Right cardiac atrium (tissue), 5 donors: Measurements from ENCODE around the gene NPAS3. TPM values are rescaled to one million over a fixed set of nuclear protein-coding genes. Genes with fewer than 3 reads are reported as not detected.
A peak's percentile ranks its signal among the peaks of the same experiment; 100 is the strongest.

Experiments used
- ATAC-seq, 2 donors: fragments of 200-7000 bp; cut with Tn5 transposase; one replicate each; pipeline versions ENCODE4 v1.8.0 to v1.9.1; 2020; ENCODE audit warnings: moderate library complexity in 2 of 2, mild to moderate bottlenecking in 1 of 2
- DNase-seq, 3 donors: peaks; one replicate each; pipeline ENCODE4 v3.0.0-alpha.2; 2020
- H3K27ac ChIP-seq: one replicate; pipeline ENCODE4 v1.5.1; 2013; ENCODE audit warnings: mild to moderate bottlenecking, low read length, control low read depth, moderate library complexity
- H3K27me3 ChIP-seq: one replicate; pipeline ENCODE4 v1.6.1; 2013; ENCODE audit not compliant: control insufficient read depth, insufficient read depth
- H3K4me1 ChIP-seq: one replicate; pipeline ENCODE4 v1.6.1; 2013; ENCODE audit warnings: low read length; ENCODE audit not compliant: control insufficient read depth, insufficient read depth
- H3K4me3 ChIP-seq: one replicate; pipeline ENCODE4 v1.5.1; 2013; ENCODE audit warnings: low read length, control low read depth
- H3K9me3 ChIP-seq: one replicate; pipeline ENCODE4 v1.6.1; 2013; ENCODE audit warnings: low read length; ENCODE audit not compliant: control insufficient read depth
- WGBS: extraction: QIAGEN DNeasy Blood & Tissue Kit; methylation state at CpG from one replicate; pipeline ENCODE4 v1.1.7; 2013; 5-methylcytosine and 5-hydroxymethylcytosine counted together
- intact Hi-C, 4 donors: fragments of 100-400 bp; cut with DNase I; formaldehyde crosslinking; loops; one replicate each; pipeline versions ENCODE4 v1.11.0 to v1.14.0; 2022 to 2023
- polyA plus RNA-seq: library from polyadenylated mRNA; stranded (reverse); fragments of 200-250 nt; gene quantifications from one replicate; pipeline ENCODE4 v1.2.3, GENCODE V29; 2013
- total RNA-seq, 4 donors: library from RNA; stranded (reverse); fragmentation: NEBNext Ultra II Directional; extraction: Animal tissue kit (Norgen Biotek cat#: 25700); gene quantifications; one replicate each; pipeline ENCODE4 v1.2.1, GENCODE V29; 2021
- donor health status: healthy with polysubstance abuse.
- donor health status: DM: no; HTN: yes; CAD: no.
- donor health status: DM: no; HTN: no; CAD: no.
- donor health status: DM: no; HTN: yes; CAD: no; lungs with severe emphysema.
- donor health status: DM: yes; HTN: yes; CAD: no.

Gene NPAS3
- total and polyA plus RNA-seq, 5 donors: 0.48 to 5.7 (median 4.0) TPM

- H3K9me3 ChIP-seq: no peaks in the 10 kb centered on the region
- no peaks in the 10 kb centered on the region for H3K27me3 ChIP-seq
- DNase-seq: no peak
- 86% methylated on average over 4 of the region's 4 CpGs for WGBS
- no peak overlapping the region for H3K27ac ChIP-seq
- no peak overlapping the region for H3K4me3 ChIP-seq
- no peaks in the 10 kb centered on the region for H3K4me1 ChIP-seq
- no peak for ATAC-seq
- intact Hi-C loops: loop anchor here in 1 of 4 donors (5.0 kb wide), 1 partner anchor 105 kb away; no protein-coding TSS in a partner anchor
Measured at GRCh38 chr14:33686856-33687255, 748.2 kb downstream of the NPAS3 start.

GRCh38 chr14:33689680-33690079 is 751.0 kb downstream of the NPAS3 start:
- no peaks in the 10 kb centered on the region for H3K9me3 ChIP-seq
- H3K4me1 ChIP-seq: no peaks in the 10 kb centered on the region
- no peaks in the 10 kb centered on the region for H3K27me3 ChIP-seq
- no peak overlapping the region for H3K27ac ChIP-seq
- intact Hi-C loops: loop anchor here in 1 of 4 donors (5.0 kb wide), 1 partner anchor 103 kb away; no protein-coding TSS in a partner anchor
- WGBS: 87% methylated on average over 4 of the region's 4 CpGs
- ATAC-seq (no peak), DNase-seq (no peak)
- H3K4me3 ChIP-seq: no peak overlapping the region

GRCh38 chr14:33691907-33692306 is 753.2 kb downstream of the NPAS3 start:
- intact Hi-C loops: no loop called here
- 78% methylated on average over 4 of the region's 4 CpGs for WGBS

GRCh38 chr14:33692762-33693161 is 754.1 kb downstream of the NPAS3 start:
- H3K9me3 ChIP-seq: no peaks in the 10 kb centered on the region
- intact Hi-C loops: no loop called here
- no peaks in the 10 kb centered on the region for H3K4me1 ChIP-seq
- 40% methylated on average over 2 of the region's 2 CpGs for WGBS
- ATAC-seq (peak; percentile 53 to 59), DNase-seq (no peak)
- no peaks in the 10 kb centered on the region for H3K27me3 ChIP-seq
- no peak overlapping the region for H3K4me3 ChIP-seq
- H3K27ac ChIP-seq: no peak overlapping the region

More at GRCh38 chr14:33691907-33692306, 753.2 kb downstream of the NPAS3 start:
- ATAC-seq (no peak), DNase-seq (no peak)
- no peaks in the 10 kb centered on the region for H3K4me1 ChIP-seq
- H3K9me3 ChIP-seq: no peaks in the 10 kb centered on the region
- no peak overlapping the region for H3K27ac ChIP-seq
- H3K27me3 ChIP-seq: no peaks in the 10 kb centered on the region
- no peak overlapping the region for H3K4me3 ChIP-seq

- H3K9me3 ChIP-seq: no peaks in the 10 kb centered on the region
- 84% methylated on average over 4 of the region's 4 CpGs for whole genome bisulfite sequencing
- H3K27ac ChIP-seq: no peak overlapping the region
- no peak overlapping the region for H3K4me3 ChIP-seq
- DNase-seq: no peak
- no peak for ATAC-seq
- H3K4me1 ChIP-seq: no peaks in the 10 kb centered on the region
- H3K27me3 ChIP-seq: no peaks in the 10 kb centered on the region
- intact Hi-C loops: no loop called here
Measured at GRCh38 chr14:33693237-33693636, 754.6 kb downstream of the NPAS3 start.

DNA sequence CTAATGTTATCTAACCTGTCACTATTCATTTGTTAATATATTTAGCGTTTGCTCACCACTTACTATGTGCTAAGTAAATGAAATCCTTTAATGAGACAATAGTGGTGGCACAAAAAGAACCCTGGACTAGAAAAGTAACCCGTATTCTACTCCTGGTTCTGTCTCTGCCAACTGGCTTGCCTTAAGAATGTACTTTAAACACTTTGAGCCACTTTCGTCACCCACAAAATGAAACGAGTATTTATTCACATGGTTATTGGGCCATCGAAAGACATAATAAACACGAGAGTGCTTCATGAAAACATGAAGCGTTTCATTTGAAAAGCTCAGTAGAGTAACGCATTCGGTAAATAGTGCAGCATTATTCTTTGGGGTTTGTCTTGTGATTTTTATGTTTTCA is 757.5 kb downstream of the NPAS3 start:
- intact Hi-C loops: no loop called here
- ATAC-seq: no peak
- no peaks in the 10 kb centered on the region for H3K27me3 ChIP-seq
- no peak overlapping the region for H3K27ac ChIP-seq
- no peak for DNase-seq
- 94% methylated on average over 9 of the region's 9 CpGs for WGBS
- no peak overlapping the region for H3K4me3 ChIP-seq
- no peaks in the 10 kb centered on the region for H3K4me1 ChIP-seq
- H3K9me3 ChIP-seq: no peaks in the 10 kb centered on the region

DNA sequence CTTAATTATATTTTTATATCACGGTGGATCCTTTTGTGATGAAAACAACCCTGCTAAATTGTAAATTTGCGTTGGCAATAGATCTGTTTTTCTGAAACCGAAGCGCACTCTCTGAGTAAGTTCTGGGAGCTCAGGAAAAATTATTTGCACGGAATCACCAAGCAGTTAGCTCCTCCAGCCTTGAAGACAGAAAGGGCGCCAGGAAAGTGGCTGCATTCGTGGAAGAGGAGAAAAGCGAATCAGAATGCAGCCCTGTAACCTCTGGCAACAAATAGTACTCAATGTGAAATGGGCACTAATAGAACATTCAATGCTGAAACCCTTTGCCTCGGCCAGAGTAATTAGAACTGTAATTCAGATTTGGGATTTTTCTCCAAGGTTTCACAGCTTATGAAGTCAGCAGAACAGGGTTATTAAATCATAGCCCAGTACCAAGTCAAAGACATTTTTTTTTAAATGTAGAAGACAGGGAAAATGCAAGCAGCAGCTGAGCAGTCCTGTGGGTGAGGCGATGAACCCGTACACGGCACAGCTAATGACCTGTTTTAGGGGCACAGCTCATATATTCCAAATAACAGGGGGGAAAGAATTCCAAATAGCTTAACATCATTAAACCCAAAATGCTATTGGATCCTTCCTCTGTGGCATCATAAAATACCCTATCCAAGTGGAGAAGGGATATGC is 760.8 kb downstream of the NPAS3 start:
- WGBS: 89% methylated on average over 12 of the region's 12 CpGs
- no peak for ATAC-seq

DNA sequence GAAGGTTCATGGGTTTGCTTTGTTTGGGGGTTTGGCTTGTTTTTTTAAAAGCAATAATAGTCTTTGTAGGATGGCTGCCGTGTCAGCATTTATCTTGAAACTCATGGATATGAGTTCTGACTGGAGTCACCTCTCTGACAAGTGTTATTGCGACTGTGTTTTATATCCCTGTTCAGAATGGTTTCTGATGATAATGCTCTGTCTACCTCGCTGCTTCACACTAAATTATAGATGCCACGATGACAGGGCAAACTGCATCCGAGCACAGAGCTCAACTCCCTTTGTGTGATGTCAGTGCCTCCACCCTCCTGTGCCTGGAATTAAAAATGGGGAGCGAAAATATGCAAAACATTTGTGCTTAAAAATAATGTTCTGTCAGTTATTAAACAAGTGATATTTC is 761.4 kb downstream of the NPAS3 start:
- DNase-seq (no peak), ATAC-seq (no peak)
- WGBS: 70% methylated on average over 6 of the region's 6 CpGs
- intact Hi-C loops: no loop called here
- H3K9me3 ChIP-seq: no peaks in the 10 kb centered on the region
- no peak overlapping the region for H3K27ac ChIP-seq
- H3K4me1 ChIP-seq: no peaks in the 10 kb centered on the region
- no peak overlapping the region for H3K4me3 ChIP-seq
- no peaks in the 10 kb centered on the region for H3K27me3 ChIP-seq

More for the DNA sequence above, 760.8 kb downstream of the NPAS3 start:
- H3K4me1 ChIP-seq: no peaks in the 10 kb centered on the region
- intact Hi-C loops: no loop called here
- DNase-seq: no peak
- no peaks in the 10 kb centered on the region for H3K9me3 ChIP-seq
- no peak overlapping the region for H3K27ac ChIP-seq
- no peak overlapping the region for H3K4me3 ChIP-seq
- no peaks in the 10 kb centered on the region for H3K27me3 ChIP-seq

GRCh38 chr14:33702293-33702692 is 763.6 kb downstream of the NPAS3 start:
- Histone ChIP-seq H3K9me3 (no peaks in the 10 kb centered on the region), H3K4me1 (no peaks in the 10 kb centered on the region), H3K27me3 (no peaks in the 10 kb centered on the region), H3K4me3 (no peak overlapping the region), H3K27ac (no peak overlapping the region)
- intact Hi-C loops: no loop called here
- DNase-seq: no peak
- WGBS: 68% methylated on average over 1 of the region's 1 CpG
- ATAC-seq: no peak

GRCh38 chr14:33704481-33704880 is 765.8 kb downstream of the NPAS3 start:
- Histone ChIP-seq H3K27ac (no peak overlapping the region), H3K9me3 (no peaks in the 10 kb centered on the region), H3K27me3 (no peaks in the 10 kb centered on the region), H3K4me3 (no peak overlapping the region), H3K4me1 (no peaks in the 10 kb centered on the region)
- ATAC-seq: no peak
- intact Hi-C loops: no loop called here
- DNase-seq: no peak
- 92% methylated on average over 2 of the region's 2 CpGs for WGBS

DNA sequence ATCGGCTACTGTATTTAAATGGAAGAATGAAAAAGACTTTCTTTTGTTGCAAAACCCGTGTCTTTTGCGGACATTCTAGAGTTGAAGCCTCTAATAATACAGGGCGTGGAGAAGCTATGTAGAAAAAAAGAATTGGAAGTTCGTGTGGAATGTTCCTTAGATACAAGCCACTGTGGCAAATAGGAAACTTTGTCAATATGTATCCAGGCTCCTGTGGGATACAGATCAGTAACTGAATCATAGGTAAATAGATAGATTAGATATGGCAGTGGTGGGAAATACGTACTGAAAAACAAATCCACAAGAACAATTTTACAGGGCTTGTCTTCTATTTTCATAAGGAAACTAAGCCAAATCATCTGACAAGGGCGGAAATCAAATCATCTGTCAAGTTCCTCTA is 766.8 kb downstream of the NPAS3 start:
- intact Hi-C loops: no loop called here
- DNase-seq (no peak), ATAC-seq (no peak)
- Histone ChIP-seq H3K27me3 (no peaks in the 10 kb centered on the region), H3K4me3 (no peak overlapping the region), H3K27ac (no peak overlapping the region), H3K4me1 (no peaks in the 10 kb centered on the region), H3K9me3 (no peaks in the 10 kb centered on the region)
- 88% methylated on average over 7 of the region's 7 CpGs for WGBS

GRCh38 chr14:33707716-33708115 is 769.0 kb downstream of the NPAS3 start:
- no peak for DNase-seq
- Histone ChIP-seq H3K4me3 (no peak overlapping the region), H3K27me3 (no peaks in the 10 kb centered on the region), H3K9me3 (no peaks in the 10 kb centered on the region), H3K27ac (no peak overlapping the region), H3K4me1 (no peaks in the 10 kb centered on the region)
- intact Hi-C loops: no loop called here
- ATAC-seq: no peak
- WGBS: 73% methylated on average over 6 of the region's 6 CpGs
